HepG2 (cell line): ENCODE data around the gene CAD. TPM values are rescaled to one million over a fixed set of nuclear protein-coding genes. Genes with fewer than 3 reads are reported as not detected.

ENCODE experiments used
- DMAP1 ChIP-seq: IDR thresholded peaks from 2 replicates; pipeline ENCODE4 v1.6.1; 2016
- HINFP ChIP-seq: sonication (generic); formaldehyde crosslinking; IDR thresholded peaks from 2 replicates; pipeline ENCODE4 v1.4.0; 2020; ENCODE audit warnings: low read depth, mild to moderate bottlenecking, missing genetic modification reagents
- IRF9 ChIP-seq: sonication (generic); formaldehyde crosslinking; IDR thresholded peaks from 2 replicates; pipeline ENCODE4 v1.8.0; 2022; ENCODE audit warnings: missing genetic modification reagents, mild to moderate bottlenecking, borderline replicate concordance
- MBNL3 ChIP-seq: fragments of 250-450 bp; sonication (Bioruptor Pico); conservative IDR thresholded peaks from 2 replicates; pipeline ENCODE4 v1.8.0; 2022; ENCODE audit warnings: mild to moderate bottlenecking, inconsistent platforms
- PAWR ChIP-seq: sonication (generic); formaldehyde crosslinking; IDR thresholded peaks from 2 replicates; pipeline ENCODE4 v1.4.0; 2020; ENCODE audit warnings: missing genetic modification reagents, mild to moderate bottlenecking, borderline replicate concordance
- PRDM10 ChIP-seq: sonication (generic); formaldehyde crosslinking; IDR thresholded peaks from 2 replicates; pipeline ENCODE4 v1.4.0; 2020; ENCODE audit warnings: low read depth, missing genetic modification reagents
- RBAK ChIP-seq: sonication (generic); formaldehyde crosslinking; IDR thresholded peaks from 2 replicates; pipeline ENCODE4 v1.5.1; 2020; ENCODE audit warnings: mild to moderate bottlenecking, missing genetic modification reagents
- SIN3B ChIP-seq: fragments of 150-350 bp; IDR thresholded peaks from 2 replicates; pipeline ENCODE4 v1.6.1; 2014; ENCODE audit warnings: low read length
- SIX4 ChIP-seq: sonication (generic); formaldehyde crosslinking; IDR thresholded peaks from 2 replicates; pipeline ENCODE4 v1.4.0; 2020; ENCODE audit warnings: missing genetic modification reagents
- SMAD1 ChIP-seq: sonication (generic); formaldehyde crosslinking; IDR thresholded peaks from 2 replicates; pipeline ENCODE4 v1.4.0; 2020; ENCODE audit warnings: missing genetic modification reagents, low read depth, mild to moderate bottlenecking, borderline replicate concordance
- SRSF9 ChIP-seq: fragments of 200-400 bp; formaldehyde crosslinking; IDR thresholded peaks from 2 replicates; pipeline ENCODE4 v1.6.1; 2018; ENCODE audit warnings: borderline replicate concordance, mild to moderate bottlenecking, low read depth, low read length; ENCODE audit not compliant: insufficient read depth, poor library complexity, severe bottlenecking
- THRA ChIP-seq: sonication (generic); formaldehyde crosslinking; IDR thresholded peaks from 2 replicates; pipeline ENCODE4 v1.4.0; 2020; ENCODE audit warnings: missing genetic modification reagents, borderline replicate concordance
- TSC22D2 ChIP-seq: sonication (generic); formaldehyde crosslinking; IDR thresholded peaks from 2 replicates; pipeline ENCODE4 v1.5.1; 2020; ENCODE audit warnings: missing genetic modification reagents, mild to moderate bottlenecking, borderline replicate concordance
- U2AF2 ChIP-seq: fragments of 200-400 bp; formaldehyde crosslinking; IDR thresholded peaks from 2 replicates; pipeline ENCODE4 v1.6.1; 2017; ENCODE audit warnings: low read depth, mild to moderate bottlenecking, low read length
- ZNF12 ChIP-seq: sonication (generic); formaldehyde crosslinking; IDR thresholded peaks from 2 replicates; pipeline ENCODE4 v1.5.0; 2020; ENCODE audit warnings: missing genetic modification reagents
- ZNF280B ChIP-seq: sonication (generic); formaldehyde crosslinking; IDR thresholded peaks from 2 replicates; pipeline ENCODE4 v1.5.0; 2020; ENCODE audit warnings: missing genetic modification reagents, mild to moderate bottlenecking, borderline replicate concordance
- ZNF567 ChIP-seq: sonication (generic); formaldehyde crosslinking; IDR thresholded peaks from 2 replicates; pipeline ENCODE4 v1.8.1; 2023; ENCODE audit warnings: mild to moderate bottlenecking, missing genetic modification reagents, borderline replicate concordance
- ZNF580 ChIP-seq: IDR thresholded peaks from 2 replicates; pipeline ENCODE4 v1.6.1; 2016; ENCODE audit warnings: low read depth, borderline replicate concordance
- polyA plus RNA-seq, 8 experiments: library from polyadenylated mRNA; depleted of rRNA in 3 of 8; stranded (reverse) in 7 of 8; unstranded in 1 of 8; fragments of >200 nt; fragmentation: Illumina TruSeq in 4 of 8; extraction: Trizol in 4 of 8; gene quantifications; 2 replicates each; pipeline versions ENCODE4 v1.2.1 to v1.2.3, GENCODE V29; 2011 to 2016; ENCODE audit warnings: low read depth in 4 of 8, missing spikeins in 1 of 8, mixed read lengths in 1 of 8; ENCODE audit not compliant: insufficient read depth in 1 of 8
- total RNA-seq, 5 experiments: library from RNA; depleted of rRNA; stranded (reverse); fragments of >200 nt; fragmentation: Illumina TruSeq; extraction: Trizol; gene quantifications; 2 replicates each; pipeline ENCODE4 v1.2.3, GENCODE V29; 2016; ENCODE audit warnings: low read depth in 1 of 5

Gene CAD
- total and polyA plus RNA-seq, 2 of the 13 experiments (the other 11 are each of a cell fraction or from before 2014, with no cell fraction given) = 21.7 to 37.0 TPM

- TF ChIP-seq SRSF9 (no peak), DMAP1 (CRISPR knock-in tag) (no peak), TSC22D2 (CRISPR knock-in tag) (0 out of 2 replicates have a peak, but pooled peaks have one; percentile 26), MBNL3 (CRISPR knock-in tag) (no peak), U2AF2 (no peak), ZNF280B (CRISPR knock-in tag) (no peak; the same call in 1 of the 2 replicates), PAWR (CRISPR knock-in tag) (no peak), ZNF580 (CRISPR knock-in tag) (no peak), SIN3B (no peak; the same call in 1 of the 2 replicates), RBAK (CRISPR knock-in tag) (no peak), THRA (CRISPR knock-in tag) (no peak), SIX4 (CRISPR knock-in tag) (no peak), PRDM10 (CRISPR knock-in tag) (no peak), SMAD1 (CRISPR knock-in tag) (no peak), IRF9 (CRISPR knock-in tag) (0 out of 2 replicates have a peak, but pooled peaks have one; percentile 11), ZNF567 (no peak), ZNF12 (CRISPR knock-in tag) (no peak), HINFP (CRISPR knock-in tag) (peak; percentile 20; the same call in 1 of the 2 replicates)
These were observed 5.8 kb upstream of the CAD start (continued) for GRCh38 chr2:27211241-27211942.
